AG09319 (cell line): ENCODE measurements around the gene TXNIP.

Source experiments
- DNase-seq: peaks from one replicate; pipeline ENCODE4 v3.0.0-alpha.2; 2010; ENCODE audit warnings: low read depth; ENCODE audit errors: extremely low read depth
- TF ChIP-seq, protein P1 (sequence below): IDR thresholded peaks from 2 replicates; pipeline ENCODE4 v1.5.1; 2011; ENCODE audit warnings: low read depth, mild to moderate bottlenecking, inconsistent platforms, low read length, moderate library complexity

TXNIP gene

DNA sequence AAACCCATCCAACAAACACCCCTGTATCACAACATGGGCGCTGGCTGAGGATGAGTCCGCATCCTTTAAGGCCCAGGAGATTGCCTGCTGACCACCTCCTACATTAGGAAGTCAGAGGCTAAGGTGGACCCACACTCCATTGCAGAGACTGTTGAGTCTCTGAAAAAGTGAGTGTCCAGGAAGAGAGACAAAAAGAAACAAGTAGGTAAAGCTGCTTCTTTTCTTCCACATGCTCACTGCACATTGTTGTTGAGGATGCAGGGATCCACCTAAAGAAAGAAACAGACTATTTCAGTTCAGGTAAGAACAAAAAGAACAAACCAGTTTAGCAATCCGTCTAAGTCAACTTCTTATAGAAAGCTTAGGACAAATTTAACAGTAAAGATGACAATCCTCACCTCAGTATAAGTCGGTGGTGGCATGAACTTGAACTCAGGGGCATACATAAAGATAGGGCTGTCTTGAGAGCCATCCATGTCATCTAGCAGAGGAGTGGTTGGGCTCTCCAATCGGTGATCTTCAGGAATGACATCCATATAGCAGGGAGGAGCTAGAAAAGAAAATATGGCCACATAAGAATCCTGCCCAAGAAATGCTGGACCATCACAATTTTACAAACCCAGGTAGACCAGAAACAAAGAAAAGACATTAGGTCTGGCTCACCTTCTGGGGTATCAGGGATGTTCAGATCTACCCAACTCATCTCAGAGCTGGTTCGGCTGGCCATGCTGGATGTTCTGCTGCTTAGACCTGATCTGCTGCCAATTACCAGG, 2.6 kb downstream of the TXNIP start:
- DNase-seq, result no peak
- TF ChIP-seq, protein P1, sequence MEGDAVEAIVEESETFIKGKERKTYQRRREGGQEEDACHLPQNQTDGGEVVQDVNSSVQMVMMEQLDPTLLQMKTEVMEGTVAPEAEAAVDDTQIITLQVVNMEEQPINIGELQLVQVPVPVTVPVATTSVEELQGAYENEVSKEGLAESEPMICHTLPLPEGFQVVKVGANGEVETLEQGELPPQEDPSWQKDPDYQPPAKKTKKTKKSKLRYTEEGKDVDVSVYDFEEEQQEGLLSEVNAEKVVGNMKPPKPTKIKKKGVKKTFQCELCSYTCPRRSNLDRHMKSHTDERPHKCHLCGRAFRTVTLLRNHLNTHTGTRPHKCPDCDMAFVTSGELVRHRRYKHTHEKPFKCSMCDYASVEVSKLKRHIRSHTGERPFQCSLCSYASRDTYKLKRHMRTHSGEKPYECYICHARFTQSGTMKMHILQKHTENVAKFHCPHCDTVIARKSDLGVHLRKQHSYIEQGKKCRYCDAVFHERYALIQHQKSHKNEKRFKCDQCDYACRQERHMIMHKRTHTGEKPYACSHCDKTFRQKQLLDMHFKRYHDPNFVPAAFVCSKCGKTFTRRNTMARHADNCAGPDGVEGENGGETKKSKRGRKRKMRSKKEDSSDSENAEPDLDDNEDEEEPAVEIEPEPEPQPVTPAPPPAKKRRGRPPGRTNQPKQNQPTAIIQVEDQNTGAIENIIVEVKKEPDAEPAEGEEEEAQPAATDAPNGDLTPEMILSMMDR, result no peak

DNA sequence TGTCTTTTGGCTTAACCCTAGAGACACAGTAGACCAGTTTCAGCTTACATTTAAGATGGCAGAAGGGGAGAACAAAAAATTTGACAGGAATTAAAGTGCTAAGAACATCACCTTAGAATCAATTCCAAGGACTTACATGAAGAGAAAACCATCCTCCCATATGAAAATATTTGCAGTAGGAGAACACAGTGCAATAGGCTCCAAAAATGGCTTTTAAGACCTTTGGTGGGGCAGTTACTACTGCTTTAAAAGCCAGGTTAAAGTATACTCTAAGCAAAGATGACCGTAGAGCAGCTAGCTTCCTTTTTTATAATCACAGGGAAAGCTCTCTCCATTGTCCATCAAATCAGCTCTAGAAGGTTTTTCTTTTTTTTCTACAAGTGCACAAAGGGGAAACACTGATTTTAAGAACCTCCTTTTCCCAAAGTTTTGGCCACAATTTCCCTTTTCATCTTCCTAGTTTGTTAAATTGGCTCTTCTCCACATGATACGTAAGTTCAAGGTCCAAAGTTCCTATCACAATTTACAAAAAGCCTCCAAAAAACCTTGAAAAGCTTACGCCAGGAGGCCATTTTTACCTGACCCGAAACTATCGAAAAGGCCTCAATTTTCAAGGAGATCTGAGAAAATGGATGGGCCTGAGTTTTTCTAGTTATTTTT, 3.3 kb downstream of the TXNIP start:
- TF ChIP-seq, protein P1, result no peak
- no peak for DNase-seq

DNA sequence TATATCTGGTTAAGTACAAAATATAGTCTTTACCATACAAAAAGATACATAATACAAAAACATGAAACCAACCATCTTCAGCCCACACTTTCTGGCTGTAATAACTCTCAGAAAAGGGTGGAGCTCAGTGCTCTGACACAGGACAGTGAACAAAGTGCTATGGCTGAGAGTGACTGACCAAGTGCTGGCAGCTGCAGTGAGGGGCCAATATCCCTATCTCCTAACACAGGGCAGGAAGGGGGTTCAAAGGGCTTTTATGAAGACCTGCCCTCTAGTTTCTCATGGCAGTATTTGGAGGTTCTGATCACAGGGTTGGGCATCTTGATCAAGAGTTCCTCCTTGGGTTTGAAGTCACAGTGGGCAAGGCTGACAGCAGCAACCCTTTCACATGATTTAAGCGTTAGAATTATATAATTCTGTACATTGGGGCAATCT, 3.9 kb downstream of the TXNIP start:
- no peak for DNase-seq
- TF ChIP-seq, protein P1, result no peak

DNA sequence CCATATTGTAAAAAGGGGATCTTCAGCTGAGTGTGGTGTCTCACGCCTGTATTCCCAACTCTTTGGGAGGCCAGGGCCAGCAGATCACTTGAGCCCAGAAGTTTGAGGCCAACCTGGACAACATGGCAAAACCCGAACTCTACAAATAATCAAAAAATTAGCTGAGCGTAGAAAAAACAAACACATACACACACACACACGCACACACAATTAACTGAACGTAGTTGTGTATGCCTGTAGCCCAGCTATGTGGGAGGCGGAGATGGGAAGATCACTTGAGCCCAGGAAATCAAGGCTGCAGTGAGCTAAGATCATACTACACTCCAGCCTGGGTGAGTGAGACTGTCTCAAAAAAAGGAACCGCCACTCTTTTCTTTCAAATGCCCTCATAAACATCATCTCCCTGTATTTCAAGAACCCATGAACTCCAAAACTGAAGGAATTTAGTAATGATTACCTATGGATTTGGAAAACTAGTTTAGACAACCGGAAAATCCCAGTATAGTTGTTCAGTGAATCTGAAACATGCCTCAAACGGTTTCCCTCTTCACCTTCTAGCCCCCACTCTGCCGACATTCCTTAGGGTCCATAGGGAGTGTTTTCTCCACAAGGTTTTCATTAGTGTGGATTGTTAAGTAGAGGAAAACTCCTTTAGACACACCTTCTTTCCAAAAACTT, 4.5 kb downstream of the TXNIP start:
- TF ChIP-seq, protein P1, result no peak
- no peak for DNase-seq

DNA sequence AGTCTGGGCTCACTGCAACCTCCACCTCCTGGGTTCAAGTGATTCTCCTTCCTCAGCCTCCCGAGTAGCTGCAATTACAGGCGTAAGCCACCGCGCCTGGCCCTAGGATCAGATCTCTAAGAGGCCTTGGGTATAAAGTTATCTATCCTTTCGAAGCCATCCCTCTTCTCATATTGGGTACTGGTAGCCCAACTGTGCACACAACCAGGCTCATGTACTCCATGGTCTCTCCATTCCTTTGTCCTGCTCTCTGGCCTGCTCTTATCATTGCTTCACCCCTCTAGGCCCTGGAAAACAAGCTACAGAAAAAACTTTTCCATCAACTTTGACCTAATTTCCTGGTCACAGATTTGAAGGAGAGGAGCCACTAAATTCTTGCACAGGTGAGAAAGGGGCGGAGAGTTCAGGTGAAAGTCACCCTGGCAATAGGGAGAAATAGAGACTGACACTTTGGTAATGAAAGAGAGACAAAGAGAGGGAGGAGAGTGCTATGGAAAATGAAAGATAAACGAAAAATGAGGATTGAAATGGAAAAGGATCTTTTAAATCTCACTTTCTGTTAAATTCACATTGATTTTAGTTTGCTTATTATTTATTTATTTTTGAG, 6.0 kb downstream of the TXNIP start:
- TF ChIP-seq, protein P1, result no peak
- DNase-seq, result no peak

DNA sequence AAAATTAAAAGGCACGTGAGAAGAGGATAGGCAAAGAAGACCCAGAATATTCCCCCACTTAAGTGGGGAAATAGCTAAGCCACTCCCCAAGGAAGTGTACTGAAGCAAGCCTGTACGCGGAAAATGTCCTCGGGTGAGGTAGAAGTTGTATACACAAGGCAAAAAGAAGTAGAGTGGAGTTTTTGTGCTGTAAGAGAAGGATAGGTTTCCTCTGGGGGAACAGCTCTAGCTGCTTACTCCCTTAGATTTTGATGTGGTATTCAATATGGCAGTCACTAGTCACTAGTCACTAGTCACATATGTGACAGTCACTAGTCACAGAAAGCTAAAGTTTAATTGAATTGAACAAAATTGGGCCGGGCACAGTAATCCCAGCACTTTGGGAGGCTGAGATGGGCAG, 7.6 kb downstream of the TXNIP start:
- TF ChIP-seq, protein P1, result no peak
- DNase-seq, result no peak
